KOPT-K1 (cell line): Measurements from ENCODE around the gene CSNK1G1.
"Not testable (repeated sequence)": the region's sequence is repeated elsewhere in the genome, so short reads cannot be mapped to it uniquely, and the experiment has no call there.

Experiments used
- H3K27ac ChIP-seq: fragments of 200-600 bp; sonication (generic); 2 replicates; pipeline ENCODE4 v1.5.1; 2016; ENCODE audit warnings: antibody characterized with exemption, mild to moderate bottlenecking, low read depth, low read length; ENCODE audit not compliant: poor library complexity, severe bottlenecking
- H3K36me3 ChIP-seq: fragments of 200-600 bp; sonication (generic); 2 replicates; pipeline ENCODE4 v1.5.1; 2017; ENCODE audit warnings: antibody characterized with exemption, mild to moderate bottlenecking, low read length, moderate library complexity; ENCODE audit not compliant: insufficient read depth
- H3K9me3 ChIP-seq: fragments of 200-600 bp; sonication (generic); 2 replicates; pipeline ENCODE4 v1.5.1; 2017; ENCODE audit warnings: antibody characterized with exemption, low read length, mild to moderate bottlenecking; ENCODE audit not compliant: insufficient read depth, poor library complexity, severe bottlenecking

Gene CSNK1G1

GRCh38 chr15:64286473-64286872, 69.5 kb downstream of the CSNK1G1 start:
- Histone ChIP-seq H3K9me3 (no peaks in the 10 kb centered on the region), H3K36me3 (no peaks in the 10 kb centered on the region), H3K27ac (no peak overlapping the region)

- H3K27ac ChIP-seq = no peak overlapping the region
- no peaks in the 10 kb centered on the region for H3K9me3 ChIP-seq
- H3K36me3 ChIP-seq = no peaks in the 10 kb centered on the region
These were observed 70.1 kb downstream of the CSNK1G1 start for GRCh38 chr15:64285871-64286270.

- H3K36me3 ChIP-seq = no peaks in the 10 kb centered on the region
- no peak overlapping the region for H3K27ac ChIP-seq
- no peaks in the 10 kb centered on the region for H3K9me3 ChIP-seq
These were observed 70.8 kb downstream of the CSNK1G1 start for GRCh38 chr15:64285150-64285549.

GRCh38 chr15:64284042-64284441, 71.9 kb downstream of the CSNK1G1 start:
- Histone ChIP-seq H3K27ac (no peak overlapping the region), H3K36me3 (no peaks in the 10 kb centered on the region), H3K9me3 (no peaks in the 10 kb centered on the region)

GRCh38 chr15:64282701-64283100, 73.3 kb downstream of the CSNK1G1 start:
- H3K36me3 ChIP-seq = no peaks in the 10 kb centered on the region
- H3K9me3 ChIP-seq = no peaks in the 10 kb centered on the region
- no peak overlapping the region for H3K27ac ChIP-seq

GRCh38 chr15:64279131-64279530, 76.8 kb downstream of the CSNK1G1 start:
- Histone ChIP-seq H3K27ac (no peak overlapping the region), H3K9me3 (no peaks in the 10 kb centered on the region), H3K36me3 (no peaks in the 10 kb centered on the region)

- Histone ChIP-seq H3K9me3 (no peaks in the 10 kb centered on the region), H3K27ac (no peak overlapping the region), H3K36me3 (no peaks in the 10 kb centered on the region)
These were observed 80.0 kb downstream of the CSNK1G1 start for GRCh38 chr15:64275934-64276333.

- Histone ChIP-seq H3K9me3 (no peaks in the 10 kb centered on the region), H3K27ac (no peak overlapping the region), H3K36me3 (no peaks in the 10 kb centered on the region)
These were observed 81.5 kb downstream of the CSNK1G1 start for GRCh38 chr15:64274341-64274950.

GRCh38 chr15:64267331-64267973, 88.5 kb downstream of the CSNK1G1 start:
- Histone ChIP-seq H3K27ac (no peak overlapping the region), H3K9me3 (peaks cover 15% of the 10 kb centered on the region), H3K36me3 (no peaks in the 10 kb centered on the region)

- not testable (repeated sequence) for H3K27ac ChIP-seq, H3K36me3 ChIP-seq
- peaks cover 15% of the 10 kb centered on the region for H3K9me3 ChIP-seq
These were observed 90.8 kb downstream of the CSNK1G1 start for GRCh38 chr15:64265188-64265587.

GRCh38 chr15:64264502-64264901, 91.5 kb downstream of the CSNK1G1 start:
- peaks cover 15% of the 10 kb centered on the region for H3K9me3 ChIP-seq
- H3K27ac ChIP-seq = no peak overlapping the region
- no peaks in the 10 kb centered on the region for H3K36me3 ChIP-seq

- Histone ChIP-seq H3K9me3 (peaks cover 15% of the 10 kb centered on the region), H3K27ac (peak overlapping the region; percentile 31), H3K36me3 (no peaks in the 10 kb centered on the region)
These were observed 92.4 kb downstream of the CSNK1G1 start for GRCh38 chr15:64263567-64263966.

GRCh38 chr15:64256051-64256450, 99.9 kb downstream of the CSNK1G1 start:
- Histone ChIP-seq H3K27ac (no peak overlapping the region), H3K9me3 (no peaks in the 10 kb centered on the region), H3K36me3 (peaks cover 14% of the 10 kb centered on the region; the same call in 1 of the 2 replicates)

GRCh38 chr15:64251658-64252057, 104.3 kb downstream of the CSNK1G1 start:
- peaks cover 15% of the 10 kb centered on the region for H3K36me3 ChIP-seq
- H3K9me3 ChIP-seq = no peaks in the 10 kb centered on the region
- no peak overlapping the region for H3K27ac ChIP-seq

- Histone ChIP-seq H3K9me3 (no peaks in the 10 kb centered on the region), H3K27ac (no peak overlapping the region)
These were observed 104.9 kb downstream of the CSNK1G1 start for GRCh38 chr15:64251121-64251520.

More at GRCh38 chr15:64251121-64251520, 104.9 kb downstream of the CSNK1G1 start:
- H3K36me3 ChIP-seq = peaks cover 14% of the 10 kb centered on the region
